Activated CD4-positive, alpha-beta T cell treated with anti-CD3 and anti-CD28 coated beads, Interleukin-2, amount 50 U/mL, for 1 hour (primary cell): ENCODE results near the gene R3HDM2.
"Not testable (repeated sequence)": the region's sequence is repeated elsewhere in the genome, so short reads cannot be mapped to it uniquely, and the experiment has no call there.

Source experiments
- DNase-seq: peaks from one replicate; pipeline ENCODE4 v3.0.0-alpha.2; 2020

The R3HDM2 gene

DNA sequence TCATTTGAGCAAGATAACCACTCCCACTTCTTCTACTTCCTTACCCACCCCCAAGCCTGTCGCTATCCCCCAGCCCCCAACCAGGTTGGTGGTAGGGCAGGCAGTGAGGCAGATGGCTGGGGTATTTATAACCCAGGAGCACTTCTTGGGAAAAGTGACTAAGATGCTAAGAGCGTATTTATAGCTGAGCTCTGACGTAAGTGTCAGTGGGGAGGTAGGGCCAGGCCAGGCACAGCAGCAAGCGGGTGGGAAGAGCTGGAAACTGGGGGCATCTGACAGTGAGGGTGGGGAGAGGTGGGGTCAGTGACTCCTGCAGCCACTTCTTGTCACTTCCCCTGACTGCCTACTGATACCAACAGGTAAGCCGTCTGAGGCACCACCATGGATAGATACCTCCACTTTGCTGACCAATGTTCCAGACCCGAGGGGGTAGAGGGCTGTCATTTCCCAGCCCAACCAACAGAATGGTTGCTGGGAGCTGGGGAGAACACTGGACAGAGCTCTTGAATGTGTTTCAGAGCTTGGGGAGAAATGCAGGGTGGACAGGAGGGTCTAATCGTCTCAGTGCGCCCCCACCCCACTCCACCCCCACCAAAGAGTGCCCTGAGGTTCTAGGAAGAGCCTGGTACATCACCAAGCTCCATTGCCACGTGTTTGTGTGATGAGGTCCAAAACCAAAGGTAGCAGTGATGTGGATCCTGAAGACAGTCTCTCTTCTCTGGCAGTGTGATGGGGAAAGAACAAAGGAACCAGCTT is 21.5 kb upstream of the R3HDM2 start:
- no peak for DNase-seq

DNA sequence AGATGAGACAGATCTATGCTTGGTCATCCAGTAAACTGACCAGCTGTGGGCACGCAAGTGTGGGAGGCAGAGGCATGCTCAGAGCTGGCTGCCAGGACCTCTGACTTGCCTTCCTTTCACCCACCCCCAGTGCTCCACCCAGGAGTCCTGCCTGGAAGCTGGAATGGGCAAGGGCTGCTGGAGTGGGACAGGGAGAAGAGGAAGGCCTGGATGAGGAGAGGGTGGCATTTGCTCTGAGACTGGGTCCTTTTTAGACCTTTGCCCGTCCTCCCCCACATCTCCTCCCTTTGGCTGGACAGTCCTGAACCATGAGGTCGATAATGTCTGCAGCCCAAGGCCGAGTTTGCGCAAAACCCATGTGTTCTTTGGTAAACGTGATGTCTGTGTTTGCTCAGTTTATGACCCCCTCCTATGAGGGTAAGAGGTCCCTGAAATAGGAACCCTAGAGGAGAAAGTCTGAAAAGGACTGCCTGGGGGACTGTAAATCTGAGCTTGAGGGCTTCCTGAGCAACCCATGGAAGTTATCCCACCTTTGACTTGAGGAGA is 20.5 kb upstream of the R3HDM2 start:
- DNase-seq = no peak

DNA sequence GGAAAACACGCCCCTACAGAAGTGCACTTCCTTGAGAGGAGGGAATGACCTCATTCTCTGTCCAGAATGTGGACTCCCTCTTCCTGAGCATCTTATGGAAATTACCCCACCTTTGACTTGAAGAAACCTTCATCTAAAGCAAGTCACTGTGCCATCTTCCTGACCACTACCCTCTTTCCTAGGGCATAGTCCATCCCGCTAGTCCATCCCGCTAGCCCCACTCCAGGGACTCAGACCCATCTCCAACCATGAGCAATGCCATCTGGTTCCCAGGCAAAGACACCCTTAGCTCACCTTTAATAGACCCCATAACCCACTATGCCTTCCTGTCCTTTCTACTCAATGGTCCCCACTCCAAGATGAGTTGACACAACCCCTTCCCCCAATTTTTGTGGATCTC is 19.2 kb upstream of the R3HDM2 start:
- no peak for DNase-seq

DNA sequence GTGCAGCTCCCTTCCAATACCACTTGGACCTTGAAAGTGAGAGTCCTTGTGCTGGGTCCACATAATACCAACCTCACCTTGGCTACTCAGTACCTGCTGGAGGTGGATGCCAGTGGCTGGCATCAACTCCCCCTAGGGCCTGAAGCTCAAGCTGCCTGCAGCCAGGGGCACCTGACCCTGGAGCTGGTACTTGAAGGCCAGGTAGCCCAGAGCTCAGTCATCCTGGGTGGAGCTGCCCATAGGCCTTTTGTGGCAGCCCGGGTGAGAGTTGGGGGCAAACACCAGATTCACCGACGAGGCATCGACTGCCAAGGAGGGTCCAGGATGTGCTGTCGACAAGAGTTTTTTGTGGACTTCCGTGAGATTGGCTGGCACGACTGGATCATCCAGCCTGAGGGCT is 18.5 kb upstream of the R3HDM2 start:
- DNase-seq = no peak

DNA sequence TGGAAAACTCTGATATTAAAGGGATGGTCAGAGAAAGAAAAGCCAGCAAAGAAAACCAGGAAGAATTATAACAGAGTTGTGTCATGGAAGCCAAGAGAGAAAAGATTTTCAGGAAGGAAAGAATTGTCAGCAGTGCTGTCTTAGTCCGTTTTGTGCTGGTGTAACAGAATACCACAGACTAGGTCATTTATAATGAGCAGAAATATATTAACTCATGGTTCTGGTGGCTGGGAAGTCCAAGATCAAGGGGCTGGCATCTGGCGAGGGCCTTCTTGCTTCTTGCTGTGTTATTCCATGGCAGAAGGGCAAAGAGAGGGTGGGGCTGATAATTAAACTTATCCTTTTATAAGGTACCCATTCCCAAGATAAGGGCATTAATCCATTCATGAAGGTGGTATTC is 17.8 kb upstream of the R3HDM2 start:
- DNase-seq = no peak

DNA sequence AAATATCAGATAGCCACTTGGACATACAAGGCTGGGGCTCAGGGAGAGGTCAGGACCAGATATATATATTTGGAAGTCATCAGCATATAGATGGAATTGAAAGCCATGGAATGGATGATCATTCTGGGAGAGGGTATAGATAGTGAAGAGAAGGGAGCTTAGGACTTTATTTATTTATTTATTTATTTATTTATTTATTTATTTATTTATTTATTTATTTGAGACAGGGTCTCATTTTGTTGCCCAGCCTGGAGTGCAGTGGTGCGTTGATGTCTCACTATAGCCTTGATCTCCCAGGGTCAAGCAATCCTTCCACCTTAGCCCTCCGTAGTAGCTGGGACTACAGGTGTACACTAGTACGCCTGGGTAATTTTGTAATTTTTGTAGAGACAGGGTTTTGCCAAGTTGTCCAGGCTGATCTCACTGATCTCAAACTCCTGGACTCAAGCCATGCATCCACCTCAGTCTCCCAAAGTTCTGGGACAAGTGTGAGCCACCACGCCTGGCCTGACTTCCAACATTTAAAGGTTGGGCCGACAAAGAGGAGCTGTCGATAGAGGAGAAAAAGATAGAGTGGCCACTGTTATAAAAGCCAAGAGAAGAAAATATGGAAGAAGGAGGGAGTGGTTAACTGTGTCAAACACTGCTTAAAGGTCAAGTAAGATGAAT is 15.6 kb upstream of the R3HDM2 start:
- DNase-seq = no peak

DNA sequence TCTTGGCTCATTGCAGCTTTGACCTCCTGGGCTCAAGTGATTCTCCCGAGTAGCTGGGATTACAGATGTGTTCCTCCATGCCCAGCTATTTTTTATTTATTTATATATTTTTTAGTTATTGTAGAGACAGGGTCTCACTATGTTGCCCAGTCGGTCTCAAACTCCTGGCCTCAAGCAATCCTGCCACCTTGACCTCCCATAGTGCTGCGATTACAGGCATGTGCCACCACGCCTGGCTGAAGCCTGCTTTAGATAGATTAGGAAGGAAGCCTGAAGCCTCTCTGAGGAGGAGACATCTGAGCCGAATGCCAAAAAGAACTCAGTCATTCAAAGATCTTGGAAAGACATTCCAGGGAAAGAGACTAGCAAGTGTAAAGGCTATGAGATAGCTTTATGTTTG is 13.9 kb upstream of the R3HDM2 start:
- DNase-seq = no peak

DNA sequence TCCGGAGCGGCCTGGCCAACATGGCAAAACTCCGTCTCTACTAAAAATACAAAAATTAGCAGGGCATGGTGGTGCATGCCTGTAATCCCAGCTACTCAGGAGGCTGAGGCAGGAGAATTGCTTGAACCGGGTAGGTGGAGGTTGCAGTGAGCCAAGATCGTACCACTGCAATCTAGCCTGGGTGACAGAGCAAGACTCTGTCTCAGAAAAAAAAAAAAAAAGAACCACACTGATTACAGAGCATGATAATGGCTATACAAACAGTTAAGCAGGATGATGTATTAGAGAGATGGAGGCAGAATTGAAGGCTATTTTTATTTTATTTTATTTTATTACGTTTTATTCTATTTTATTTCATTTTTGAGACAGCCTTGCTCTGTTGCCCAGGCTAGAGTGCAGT is 13.5 kb upstream of the R3HDM2 start:
- not testable (repeated sequence) for DNase-seq

DNA sequence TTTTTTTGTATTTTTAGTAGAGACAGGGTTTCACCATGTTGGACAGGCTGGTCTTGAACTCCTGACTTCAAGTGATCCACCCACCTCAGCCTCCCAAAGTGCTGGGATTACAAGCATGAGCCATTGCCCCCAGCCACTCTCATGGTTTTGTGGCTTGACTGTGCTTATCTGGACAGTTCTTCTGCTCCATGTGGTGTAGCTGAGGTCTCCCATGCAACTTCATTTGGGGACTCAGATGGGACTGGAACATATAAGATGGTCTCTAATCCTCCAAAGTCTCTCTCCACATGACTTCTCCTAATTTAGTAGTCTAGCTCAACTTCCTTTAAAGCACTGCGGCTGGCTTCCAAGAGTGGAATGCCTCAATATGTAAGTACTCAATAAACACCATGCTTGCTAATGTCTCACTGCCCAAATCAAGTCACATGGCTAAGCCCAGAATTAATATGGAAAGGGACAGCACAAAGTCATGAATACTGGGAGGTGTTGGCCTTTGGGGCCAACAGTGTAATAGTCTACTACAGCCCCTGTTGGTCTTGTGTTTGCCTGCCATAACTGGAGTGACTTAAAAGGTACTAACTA is 11.1 kb upstream of the R3HDM2 start:
- DNase-seq = no peak

DNA sequence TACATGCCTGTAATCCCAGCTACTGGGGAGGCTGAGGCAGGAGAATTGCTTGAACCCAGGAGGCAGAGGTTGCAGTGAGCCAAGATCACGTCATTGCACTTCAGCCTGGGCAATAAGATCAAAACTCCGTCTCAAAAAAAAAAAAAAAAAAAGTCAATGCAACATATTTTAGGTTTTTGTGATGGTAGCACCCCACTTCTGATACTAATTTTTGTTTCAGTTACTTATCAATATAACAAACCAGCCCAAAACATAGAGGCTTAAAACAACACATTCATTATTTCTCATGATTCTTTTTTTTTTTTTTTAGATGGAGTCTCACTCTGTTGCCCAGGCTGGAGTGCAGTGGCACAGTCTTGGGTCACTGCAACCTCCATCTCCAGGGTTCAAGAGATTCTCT is 10.6 kb upstream of the R3HDM2 start:
- not testable (repeated sequence) for DNase-seq

DNA sequence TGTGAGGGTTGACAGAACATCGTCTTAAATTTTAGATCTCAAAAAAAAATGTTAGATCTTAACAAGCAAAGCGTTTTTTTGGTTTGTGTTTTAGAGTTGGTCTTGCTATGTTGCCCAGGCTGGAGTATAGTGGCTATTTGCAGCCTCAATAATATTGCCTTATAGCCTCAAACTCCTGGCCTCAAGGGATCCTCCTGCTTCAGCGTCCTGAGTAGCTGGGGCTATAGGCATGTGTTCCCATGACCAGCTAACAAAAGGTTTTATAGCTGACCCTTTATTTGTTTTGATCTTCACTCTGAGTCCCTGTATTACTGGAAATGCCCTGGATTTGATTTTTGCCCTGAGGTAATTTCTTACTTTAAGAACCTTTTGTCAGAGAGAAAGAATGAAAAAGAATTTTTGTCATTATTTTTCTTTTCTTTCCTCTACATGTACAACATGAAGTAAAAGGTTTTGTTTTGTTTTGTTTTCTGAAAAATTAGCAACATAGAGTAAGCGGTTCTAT is 9.0 kb upstream of the R3HDM2 start:
- no peak for DNase-seq

DNA sequence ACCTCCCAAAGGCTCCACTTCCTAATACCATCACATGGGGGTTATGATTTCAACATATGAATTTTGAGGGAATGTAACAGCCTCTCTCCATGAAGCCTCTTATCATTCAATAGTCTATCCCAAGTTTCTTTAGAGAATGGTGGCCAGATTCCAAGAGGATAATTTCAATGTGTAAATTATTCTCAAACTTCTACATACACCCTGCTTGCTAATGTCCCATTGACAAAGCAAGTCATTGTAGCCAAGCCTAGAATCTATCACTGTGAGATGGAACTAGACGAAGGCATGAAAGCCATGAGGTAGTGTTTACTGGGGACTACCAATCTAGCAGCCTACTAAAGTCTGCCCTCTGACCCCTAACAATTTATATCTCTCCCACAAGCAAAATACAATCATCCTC is 7.6 kb upstream of the R3HDM2 start:
- no peak for DNase-seq

DNA sequence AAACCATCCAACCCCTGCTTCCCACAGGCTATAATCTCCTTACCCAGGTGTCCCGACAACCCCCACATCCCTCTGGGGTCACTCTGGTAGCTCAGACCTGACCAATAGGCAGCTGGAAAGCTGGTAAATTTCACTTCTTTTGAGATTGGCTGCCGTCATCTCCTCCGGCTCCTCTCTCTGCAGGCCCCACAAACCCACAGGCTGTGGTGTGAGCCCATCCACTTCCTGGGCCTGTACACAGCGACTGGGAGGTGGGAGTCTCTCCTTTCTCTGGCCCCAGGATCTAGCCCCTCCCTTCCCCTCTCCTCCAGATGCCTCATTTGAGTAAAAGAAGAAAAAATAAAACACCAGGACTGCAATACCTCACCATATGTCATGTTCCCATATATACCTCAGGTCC is 4.5 kb upstream of the R3HDM2 start:
- DNase-seq = no peak

DNA sequence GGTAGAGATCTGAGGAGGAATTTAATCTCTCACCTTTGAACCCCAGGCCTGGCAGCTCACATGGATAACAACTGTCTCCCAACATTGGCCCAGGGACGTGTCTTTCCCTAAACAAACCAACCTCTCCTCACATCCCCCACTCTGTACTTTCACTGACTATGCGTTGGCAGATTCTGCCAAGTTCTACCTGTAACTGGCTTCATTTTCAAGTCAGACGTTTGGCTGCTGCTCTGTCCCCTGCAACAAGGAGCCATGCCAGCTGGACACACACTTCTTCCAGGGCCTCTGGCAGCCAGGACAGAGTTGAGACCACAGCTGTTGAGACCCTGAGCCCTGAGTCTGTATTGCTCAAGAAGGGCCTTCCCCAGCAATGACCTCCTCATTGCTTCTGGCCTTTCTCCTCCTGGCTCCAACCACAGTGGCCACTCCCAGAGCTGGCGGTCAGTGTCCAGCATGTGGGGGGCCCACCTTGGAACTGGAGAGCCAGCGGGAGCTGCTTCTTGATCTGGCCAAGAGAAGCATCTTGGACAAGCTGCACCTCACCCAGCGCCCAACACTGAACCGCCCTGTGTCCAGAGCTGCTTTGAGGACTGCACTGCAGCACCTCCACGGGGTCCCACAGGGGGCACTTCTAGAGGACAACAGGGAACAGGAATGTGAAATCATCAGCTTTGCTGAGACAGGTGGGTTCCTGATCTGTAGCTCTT is 3.8 kb upstream of the R3HDM2 start, which contains the start of gene INHBC:
INHBC (plus strand) TSS at position 268 of the 707 bp plus-strand sequence; CDS start at position 371, 103 bp downstream.
- DNase-seq = no peak

DNA sequence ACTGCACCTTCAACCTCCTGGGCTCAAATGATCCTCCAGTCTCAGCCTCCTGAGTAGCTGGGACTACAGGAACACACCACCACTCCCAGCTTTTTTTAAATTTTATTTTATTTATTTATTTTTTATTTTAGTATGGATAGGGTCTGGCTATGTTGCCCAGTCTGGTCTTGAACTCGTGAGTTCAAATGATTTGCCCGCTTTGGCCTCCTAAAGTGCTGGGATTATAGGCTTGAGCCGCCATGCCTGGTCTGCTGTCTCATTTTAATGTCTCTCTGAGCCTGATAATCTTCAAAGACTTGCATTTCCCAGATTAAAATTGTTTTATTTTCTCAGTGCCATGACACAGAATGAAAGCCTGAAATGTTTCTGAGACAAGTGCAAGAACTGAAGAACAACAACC is 2.5 kb upstream of the R3HDM2 start:
- DNase-seq = no peak

DNA sequence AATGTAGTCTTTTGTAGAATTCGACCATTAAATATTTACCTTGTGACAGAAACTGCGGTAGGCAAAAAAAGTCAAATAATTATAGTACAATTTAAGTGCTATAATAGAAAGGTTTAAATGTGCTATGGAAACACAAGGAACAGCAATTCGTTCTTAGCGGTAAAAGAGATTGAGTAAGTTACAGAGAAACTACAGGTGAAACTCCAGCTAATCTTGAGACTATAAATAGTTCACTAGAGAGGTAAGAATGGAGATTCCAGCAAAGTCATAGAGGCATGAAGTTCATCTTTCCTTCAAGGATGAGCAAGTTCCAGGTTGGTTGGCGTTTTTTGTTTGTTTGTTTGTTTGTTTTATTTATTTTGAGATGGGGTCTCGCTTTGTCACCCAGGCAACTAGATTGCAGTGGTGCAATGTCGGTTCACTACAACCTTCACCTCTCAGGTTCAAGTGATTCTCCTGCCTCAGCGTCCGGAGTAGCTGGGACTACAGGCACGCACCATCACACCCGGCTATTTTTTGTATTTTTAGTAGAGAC is 878 bp upstream of the R3HDM2 start:
- no peak for DNase-seq

DNA sequence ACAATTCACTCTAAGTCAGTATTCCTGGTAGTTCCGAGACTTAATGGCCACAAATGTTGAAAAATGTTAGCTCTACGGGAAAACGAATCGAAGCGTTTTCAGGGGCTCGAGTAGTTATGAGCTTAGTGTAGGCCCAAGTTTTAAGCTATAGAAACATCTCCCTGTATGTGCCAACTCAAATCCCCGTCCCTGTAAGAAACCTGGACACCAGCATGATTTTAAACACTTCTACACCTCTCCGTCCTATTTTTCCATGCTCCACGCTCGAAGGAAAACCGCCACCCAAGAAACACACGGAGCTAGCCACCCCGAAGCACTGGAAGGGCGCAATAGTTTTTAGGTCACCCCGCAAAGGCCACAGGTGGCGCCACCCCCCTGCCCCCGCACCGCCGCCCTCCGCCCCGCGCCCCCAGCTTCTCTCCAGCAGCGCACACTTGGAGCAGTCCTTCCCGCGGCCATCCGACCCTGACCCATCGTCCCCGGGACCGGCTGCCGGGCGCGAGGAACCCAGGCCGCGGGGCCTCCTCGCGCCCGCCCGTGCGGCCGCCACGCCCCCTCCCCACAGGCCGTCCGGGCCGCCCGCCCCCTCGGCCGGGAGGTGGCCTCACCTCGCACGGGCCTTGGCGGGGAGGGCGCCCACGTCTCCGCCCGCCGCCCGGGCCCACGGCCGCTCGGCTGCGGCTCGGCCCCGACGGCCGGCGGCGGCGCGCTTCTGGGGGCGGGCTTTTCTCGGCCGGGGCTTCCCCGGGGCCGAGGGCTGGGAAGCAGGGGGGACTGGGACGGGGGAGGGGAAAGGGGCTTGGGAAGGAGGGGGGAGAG is 522 bp downstream of the R3HDM2 start:
- DNase-seq = peak; percentile 35

DNA sequence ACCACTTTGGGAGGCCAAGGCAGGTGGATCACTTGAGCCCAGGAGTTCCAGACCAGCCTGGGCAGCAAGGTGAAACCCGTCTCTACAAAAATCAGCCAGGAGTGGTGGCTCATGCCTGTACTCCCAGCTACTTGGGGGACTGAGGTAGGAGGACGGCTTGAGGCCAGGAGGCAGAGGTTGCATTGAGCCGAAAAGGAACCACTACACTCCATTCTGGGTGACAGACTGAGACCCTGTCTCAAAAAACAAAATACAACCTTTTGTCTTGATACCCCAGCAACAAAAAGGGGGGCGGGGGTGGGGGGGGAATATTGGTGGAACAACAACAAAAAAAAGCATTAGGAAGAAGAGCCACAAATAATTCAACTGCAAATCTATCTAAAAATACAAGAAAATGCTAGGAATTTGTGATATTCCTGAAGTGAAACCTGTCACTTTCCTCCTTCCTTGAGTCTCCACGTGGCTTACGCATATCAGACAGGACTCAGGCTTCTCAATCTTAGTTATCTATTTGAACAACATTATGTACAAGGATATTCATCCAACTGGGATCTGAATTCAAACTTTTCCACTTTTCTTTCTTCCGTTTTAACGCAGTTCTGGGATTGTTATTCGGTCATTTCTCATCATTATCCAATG is 1.3 kb downstream of the R3HDM2 start:
- no peak for DNase-seq

DNA sequence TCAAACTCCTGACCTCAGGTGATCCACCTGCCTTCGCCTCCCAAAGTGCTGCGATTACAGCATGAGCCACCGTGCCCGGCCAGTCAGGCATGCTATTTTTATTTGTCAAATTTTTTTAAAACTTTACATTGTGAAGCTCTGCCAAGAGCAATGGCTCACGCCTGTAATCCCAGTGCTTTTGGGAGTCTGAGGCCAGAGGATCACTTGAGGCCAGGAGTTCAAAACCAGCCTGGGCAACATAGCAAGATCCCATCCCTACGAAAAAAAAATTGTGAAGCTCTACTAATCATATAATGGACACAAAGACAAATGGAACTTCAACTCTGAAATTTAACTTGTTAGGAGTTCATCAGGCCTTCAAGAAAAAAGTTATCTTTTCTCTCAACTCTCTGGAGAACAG is 1.9 kb downstream of the R3HDM2 start:
- no peak for DNase-seq

DNA sequence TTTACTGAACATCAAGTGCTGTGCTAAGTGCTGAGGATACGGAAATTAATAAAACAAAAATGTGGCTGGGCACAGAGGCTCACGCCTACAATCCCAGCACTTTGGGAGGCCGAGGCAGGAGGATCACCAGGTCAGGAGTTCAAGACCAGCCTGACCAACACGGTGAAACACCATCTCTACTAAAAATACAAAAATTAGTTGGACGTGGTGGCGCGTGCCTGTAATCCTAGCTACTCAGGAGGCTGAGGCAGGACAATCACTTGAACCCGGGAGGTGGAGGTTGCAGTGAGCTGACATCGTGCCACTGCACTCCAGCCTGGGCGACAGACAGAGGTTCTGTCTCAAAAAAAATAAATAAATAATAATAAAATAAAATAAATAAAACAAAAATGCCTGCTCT is 3.9 kb downstream of the R3HDM2 start:
- DNase-seq = not testable (repeated sequence)

DNA sequence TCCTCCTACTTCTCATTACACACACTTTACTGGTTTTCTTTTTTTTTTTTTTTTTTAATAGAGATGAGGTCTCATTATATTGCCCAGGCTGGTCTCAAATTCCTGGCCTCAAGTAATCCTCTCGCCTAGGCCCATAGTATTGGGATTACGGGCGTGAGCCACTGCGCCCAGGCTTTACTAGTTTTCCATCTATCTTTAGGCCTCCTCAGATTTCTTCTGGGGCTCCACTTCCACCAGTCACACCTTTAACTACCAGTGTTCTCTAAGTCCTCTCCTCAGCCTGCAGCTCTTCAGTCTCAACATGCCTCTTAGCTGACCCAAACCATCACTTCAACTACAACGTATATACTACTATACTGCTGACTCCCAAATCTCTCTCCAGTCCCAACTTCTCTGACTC is 10.4 kb downstream of the R3HDM2 start:
- no peak for DNase-seq
